Smooth muscle cell (in vitro differentiated cells): ENCODE data around the gene ACHE. TPM values are rescaled to one million over a fixed set of nuclear protein-coding genes. Genes with fewer than 3 reads are reported as not detected.
"Not testable (repeated sequence)": the region's sequence is repeated elsewhere in the genome, so short reads cannot be mapped to it uniquely, and the experiment has no call there.

ENCODE experiments used
- DNase-seq: peaks from one replicate; lab custom pipeline; 2025; ENCODE audit not compliant: unreplicated experiment; lab: John Stamatoyannopoulos, UW
- H2AFZ ChIP-seq: fragments of 200-600 bp; sonication (generic); 2 replicates; pipeline ENCODE4 v1.6.0; 2016; ENCODE audit warnings: antibody characterized with exemption, low read depth, mild to moderate bottlenecking
- H3F3A ChIP-seq: fragments of 200-600 bp; sonication (generic); 2 replicates; pipeline ENCODE4 v1.6.0; 2017; ENCODE audit warnings: antibody characterized with exemption, low read depth
- H3K27ac ChIP-seq: fragments of 200-600 bp; sonication (generic); 2 replicates; pipeline ENCODE4 v1.5.1; 2016; ENCODE audit warnings: low read depth, mild to moderate bottlenecking
- H3K27me3 ChIP-seq: fragments of 200-600 bp; sonication (generic); 2 replicates; pipeline ENCODE4 v1.6.1; 2016; ENCODE audit warnings: low read depth, mild to moderate bottlenecking
- H3K36me3 ChIP-seq: fragments of 200-600 bp; sonication (generic); 2 replicates; pipeline ENCODE4 v1.5.1; 2016; ENCODE audit warnings: low read depth
- H3K4me1 ChIP-seq: fragments of 200-600 bp; sonication (generic); 2 replicates; pipeline ENCODE4 v1.5.1; 2016; ENCODE audit warnings: low read depth
- H3K4me2 ChIP-seq: fragments of 200-600 bp; sonication (generic); 2 replicates; pipeline ENCODE4 v1.6.0; 2016; ENCODE audit warnings: mild to moderate bottlenecking
- H3K4me3 ChIP-seq: fragments of 200-600 bp; sonication (generic); 2 replicates; pipeline ENCODE4 v1.5.1; 2016; ENCODE audit warnings: mild to moderate bottlenecking
- H3K79me2 ChIP-seq: fragments of 200-600 bp; sonication (generic); 2 replicates; pipeline ENCODE4 v1.6.0; 2016; ENCODE audit warnings: low read depth, mild to moderate bottlenecking
- H3K9ac ChIP-seq: fragments of 200-600 bp; sonication (generic); 2 replicates; pipeline ENCODE4 v1.6.0; 2016; ENCODE audit warnings: low read depth
- H3K9me3 ChIP-seq: fragments of 200-600 bp; sonication (generic); replicated peaks from 2 replicates; pipeline ENCODE4 v1.5.1; 2016; ENCODE audit warnings: low read depth
- H4K20me1 ChIP-seq: fragments of 200-600 bp; sonication (generic); 2 replicates; pipeline ENCODE4 v1.6.0; 2016; ENCODE audit warnings: low read depth
- CTCF ChIP-seq: fragments of 200-600 bp; sonication (generic); IDR thresholded peaks from 2 replicates; pipeline ENCODE4 v1.5.1; 2017; ENCODE audit warnings: borderline replicate concordance, mild to moderate bottlenecking, antibody characterized with exemption; ENCODE audit not compliant: insufficient read depth, poor library complexity, severe bottlenecking
- WGBS: methylation state at CpG from one replicate; pipeline ENCODE4 v1.1.7; 2016; ENCODE audit warnings: low lambda C conversion rate; 5-methylcytosine and 5-hydroxymethylcytosine counted together
- polyA plus RNA-seq: library from polyadenylated mRNA; unstranded; fragments of >200 nt; fragmentation: Nextera tagmentation; extraction: Ambion mirVana; gene quantifications from 2 replicates; pipeline ENCODE4 v1.2.1, GENCODE V29; 2016
- total RNA-seq: library from RNA; depleted of rRNA; stranded (reverse); fragments of >200 nt; gene quantifications from 2 replicates; pipeline ENCODE4 v1.2.3, GENCODE V29; 2014

ACHE gene
- total and polyA plus RNA-seq, 2 experiments from 2014 or later, result 2.6 to 3.5 TPM

GRCh38 chr7:100933734-100934133, 38.0 kb upstream of the ACHE start:
- H3K4me1 ChIP-seq, result no peaks in the 10 kb centered on the region
- DNase-seq, result no peak
- no peak overlapping the region for H3K4me3 ChIP-seq
- H3K9me3 ChIP-seq, result no peaks in the 10 kb centered on the region
- H2AFZ ChIP-seq, result no peak overlapping the region
- no peak overlapping the region for H3K4me2 ChIP-seq
- TF ChIP-seq CTCF, result no peak
- H3F3A ChIP-seq, result no peaks in the 10 kb centered on the region
- no peaks in the 10 kb centered on the region for H3K79me2 ChIP-seq
- H4K20me1 ChIP-seq, result no peaks in the 10 kb centered on the region
- WGBS, result 79% methylated on average over 4 of the region's 4 CpGs
- no peak overlapping the region for H3K27ac ChIP-seq
- H3K9ac ChIP-seq, result no peak overlapping the region
- no peaks in the 10 kb centered on the region for H3K27me3 ChIP-seq
- H3K36me3 ChIP-seq, result no peaks in the 10 kb centered on the region

GRCh38 chr7:100929808-100930174, 34.1 kb upstream of the ACHE start:
- Histone ChIP-seq H3K79me2 (no peaks in the 10 kb centered on the region), H3K9me3 (no peaks in the 10 kb centered on the region), H2AFZ (no peak overlapping the region), H3K9ac (no peak overlapping the region), H3K27me3 (no peaks in the 10 kb centered on the region), H3K4me3 (no peak overlapping the region), H4K20me1 (no peaks in the 10 kb centered on the region), H3K36me3 (no peaks in the 10 kb centered on the region), H3F3A (no peaks in the 10 kb centered on the region), H3K4me1 (no peaks in the 10 kb centered on the region), H3K4me2 (no peak overlapping the region), H3K27ac (peak overlapping the region; percentile 57)
- 88% methylated on average over 1 of the region's 1 CpG for WGBS
- no peak for DNase-seq
- TF ChIP-seq CTCF, result no peak

GRCh38 chr7:100923616-100924015, 27.9 kb upstream of the ACHE start:
- WGBS, result 49% methylated on average over 4 of the region's 4 CpGs

GRCh38 chr7:100921039-100921438, 25.4 kb upstream of the ACHE start:
- Histone ChIP-seq H2AFZ (no peak overlapping the region), H3K4me1 (no peaks in the 10 kb centered on the region), H3K36me3 (no peaks in the 10 kb centered on the region), H3K9ac (no peak overlapping the region), H3K4me2 (no peak overlapping the region), H3K27ac (no peak overlapping the region), H3K79me2 (no peaks in the 10 kb centered on the region), H4K20me1 (no peaks in the 10 kb centered on the region), H3F3A (no peaks in the 10 kb centered on the region), H3K9me3 (no peaks in the 10 kb centered on the region), H3K27me3 (no peaks in the 10 kb centered on the region), H3K4me3 (no peak overlapping the region)
- no peak for DNase-seq
- TF ChIP-seq CTCF, result no peak

More at GRCh38 chr7:100923616-100924015, 27.9 kb upstream of the ACHE start:
- H3K4me1 ChIP-seq, H3K36me3 ChIP-seq, H3K79me2 ChIP-seq, H3K9ac ChIP-seq, H3K4me3 ChIP-seq, H3K4me2 ChIP-seq, H4K20me1 ChIP-seq, H3K9me3 ChIP-seq, H2AFZ ChIP-seq, H3F3A ChIP-seq, H3K27me3 ChIP-seq, H3K27ac ChIP-seq, DNase-seq: not testable (repeated sequence)

GRCh38 chr7:100919779-100920437, 24.2 kb upstream of the ACHE start:
- H3F3A ChIP-seq, H4K20me1 ChIP-seq, H3K27me3 ChIP-seq, H2AFZ ChIP-seq, H3K36me3 ChIP-seq, H3K4me1 ChIP-seq, H3K79me2 ChIP-seq, H3K9me3 ChIP-seq, DNase-seq, H3K27ac ChIP-seq, H3K4me2 ChIP-seq, H3K9ac ChIP-seq, H3K4me3 ChIP-seq: not testable (repeated sequence)
- WGBS, result 81% methylated on average over 9 of the region's 9 CpGs

- not testable (repeated sequence) for H3K9ac ChIP-seq, H3K27me3 ChIP-seq, H3K79me2 ChIP-seq, H3K4me1 ChIP-seq, H3K4me3 ChIP-seq, H4K20me1 ChIP-seq, H3K36me3 ChIP-seq, DNase-seq, H3F3A ChIP-seq, H2AFZ ChIP-seq, H3K9me3 ChIP-seq, H3K4me2 ChIP-seq, H3K27ac ChIP-seq
- 96% methylated on average over 5 of the region's 5 CpGs for WGBS
Measured at GRCh38 chr7:100919335-100919734, 23.6 kb upstream of the ACHE start.
